Measurements from ENCODE around the gene U2SURP. TPM values are rescaled to one million over a fixed set of nuclear protein-coding genes. Genes with fewer than 3 reads are reported as not detected.

U2SURP gene
- total RNA-seq, 1 experiment from 2014 or later, result 168 TPM

- Histone ChIP-seq H3K4me1 (ENCODE audit: insufficient read depth, low read length) (no peaks in the 10 kb centered on the region), H3K27ac (ENCODE audit: insufficient read length, low read depth, low read length) (no peak overlapping the region), H3K18ac (ENCODE audit: insufficient read length, low read depth, low read length) (no peak overlapping the region), H3K23ac (ENCODE audit: insufficient read length, low read depth, low read length) (no peak overlapping the region), H2BK120ac (ENCODE audit: low read depth, low read length, poor library complexity, severe bottlenecking) (no peak overlapping the region), H4K5ac (ENCODE audit: insufficient read length, low read depth, low read length) (no peak overlapping the region), H4K8ac (replicated peaks; ENCODE audit: insufficient read length, low read depth, low read length) (no peak overlapping the region), H2BK20ac (ENCODE audit: low read depth, low read length, poor library complexity, severe bottlenecking) (no peak overlapping the region), H3K4me2 (ENCODE audit: insufficient read depth, insufficient read length, low read length) (no peak overlapping the region), H3K27me3 (ENCODE audit: insufficient read depth, low read length) (no peaks in the 10 kb centered on the region), H3K14ac (ENCODE audit: insufficient read depth, low read length) (no peak overlapping the region), H3K79me1 (ENCODE audit: insufficient read depth, low read depth, low read length, poor library complexity, severe bottlenecking) (no peaks in the 10 kb centered on the region), H4K91ac (ENCODE audit: insufficient read length, low read depth, low read length) (no peak overlapping the region), H2AFZ (ENCODE audit: low read length) (no peak overlapping the region), H3K9me3 (ENCODE audit: control insufficient read depth, low read depth, low read length) (no peaks in the 10 kb centered on the region), H2BK12ac (ENCODE audit: insufficient read length, low read depth, low read length) (no peak overlapping the region), H3K79me2 (ENCODE audit: insufficient read depth, low read length) (no peaks in the 10 kb centered on the region), H3K23me2 (ENCODE audit: insufficient read length, low read depth, low read length, poor library complexity, severe bottlenecking) (no peaks in the 10 kb centered on the region), H4K20me1 (ENCODE audit: control insufficient read depth, insufficient read depth, insufficient read length) (no peaks in the 10 kb centered on the region), H3K56ac (ENCODE audit: insufficient read length, low read depth, low read length) (no peak overlapping the region), H3T11ph (ENCODE audit: low read length) (no peak overlapping the region), H2BK15ac (ENCODE audit: low read depth, low read length) (no peak overlapping the region), H2BK5ac (ENCODE audit: insufficient read length, low read length) (no peak overlapping the region), H3K4ac (ENCODE audit: low read depth, low read length) (no peak overlapping the region), H2AK5ac (ENCODE audit: insufficient read length, low read length) (no peak overlapping the region), H3K9ac (ENCODE audit: extremely low read depth, insufficient read length, low read length) (no peak overlapping the region)
- no peak for DNase-seq
- no peaks in the 10 kb centered on the region; a peak in 1 of 5 replicates for H3K9me3 Mint-ChIP-seq
- H3K27me3 Mint-ChIP-seq (ENCODE audit: low read depth), result peaks cover 6% of the 10 kb centered on the region
- no peaks in the 10 kb centered on the region for H3K36me3 Mint-ChIP-seq (ENCODE audit: insufficient read depth in 1 of 3, low read depth in 3 of 3)
- WGBS (ENCODE audit: extremely low coverage, insufficient read length, low lambda C conversion rate), result no CpG with 5 or more reads among the region's 7 CpGs
- peaks cover 2 to 3% of the 10 kb centered on the region in 2 experiments; a peak in 1 of 4 replicates for H3K4me1 Mint-ChIP-seq
- no peak overlapping the region for H3K4me3 Mint-ChIP-seq
- no peak for TF ChIP-seq CTCF (conservative IDR thresholded peaks at IDR 0.05)
- peak overlapping the region in 1 of 3 experiments; percentile 42; a peak in 2 of 7 replicates for H3K27ac Mint-ChIP-seq
These were observed 29.1 kb upstream of the U2SURP start for GRCh38 chr3:142972092-142972753.

All from H9 (cell line).